GM18499 (cell line): ENCODE measurements around the gene ILF3.
A peak's percentile ranks its signal among the peaks of the same experiment; 100 is the strongest.

Experiments used
- ATAC-seq: cut with Tn5 transposase; IDR thresholded peaks from one replicate; pipeline ENCODE4 v1.9.1; 2021; ENCODE audit warnings: moderate number of reproducible peaks; ENCODE audit not compliant: insufficient read depth, unreplicated experiment

The ILF3 gene

GRCh38 chr19:10692673-10693264 lies 38.6 kb downstream of the ILF3 start:
- no peak for ATAC-seq

DNA sequence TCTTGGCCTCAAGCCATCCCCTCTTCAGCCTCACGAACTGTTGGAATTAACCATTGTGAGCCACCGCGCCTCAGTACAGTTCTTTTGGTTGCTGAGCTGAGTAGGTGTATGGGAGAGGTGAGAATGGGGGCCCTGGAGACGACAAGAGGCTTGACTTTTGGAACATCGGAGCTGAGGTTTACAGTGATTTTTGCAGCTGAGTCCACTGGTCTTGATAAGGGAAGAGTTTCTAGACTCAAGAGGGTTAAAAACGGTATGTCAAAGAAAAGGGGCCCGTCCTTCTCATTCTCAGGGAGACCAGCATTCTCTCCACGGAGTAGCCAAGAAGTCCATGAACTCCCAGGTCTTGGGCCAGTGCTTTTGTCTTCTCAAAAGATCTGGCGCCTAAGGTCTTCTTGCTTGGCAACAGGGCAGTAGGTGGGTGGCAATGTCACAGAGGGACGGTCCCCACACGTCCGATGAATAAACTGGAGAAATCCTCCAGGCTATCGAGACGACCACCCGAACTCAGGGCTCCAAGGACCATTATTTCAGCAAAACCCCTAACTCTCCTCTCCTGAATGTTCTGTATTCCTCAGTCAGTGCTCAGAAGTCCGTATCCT lies 40.7 kb downstream of the ILF3 start:
- no peak for ATAC-seq

DNA sequence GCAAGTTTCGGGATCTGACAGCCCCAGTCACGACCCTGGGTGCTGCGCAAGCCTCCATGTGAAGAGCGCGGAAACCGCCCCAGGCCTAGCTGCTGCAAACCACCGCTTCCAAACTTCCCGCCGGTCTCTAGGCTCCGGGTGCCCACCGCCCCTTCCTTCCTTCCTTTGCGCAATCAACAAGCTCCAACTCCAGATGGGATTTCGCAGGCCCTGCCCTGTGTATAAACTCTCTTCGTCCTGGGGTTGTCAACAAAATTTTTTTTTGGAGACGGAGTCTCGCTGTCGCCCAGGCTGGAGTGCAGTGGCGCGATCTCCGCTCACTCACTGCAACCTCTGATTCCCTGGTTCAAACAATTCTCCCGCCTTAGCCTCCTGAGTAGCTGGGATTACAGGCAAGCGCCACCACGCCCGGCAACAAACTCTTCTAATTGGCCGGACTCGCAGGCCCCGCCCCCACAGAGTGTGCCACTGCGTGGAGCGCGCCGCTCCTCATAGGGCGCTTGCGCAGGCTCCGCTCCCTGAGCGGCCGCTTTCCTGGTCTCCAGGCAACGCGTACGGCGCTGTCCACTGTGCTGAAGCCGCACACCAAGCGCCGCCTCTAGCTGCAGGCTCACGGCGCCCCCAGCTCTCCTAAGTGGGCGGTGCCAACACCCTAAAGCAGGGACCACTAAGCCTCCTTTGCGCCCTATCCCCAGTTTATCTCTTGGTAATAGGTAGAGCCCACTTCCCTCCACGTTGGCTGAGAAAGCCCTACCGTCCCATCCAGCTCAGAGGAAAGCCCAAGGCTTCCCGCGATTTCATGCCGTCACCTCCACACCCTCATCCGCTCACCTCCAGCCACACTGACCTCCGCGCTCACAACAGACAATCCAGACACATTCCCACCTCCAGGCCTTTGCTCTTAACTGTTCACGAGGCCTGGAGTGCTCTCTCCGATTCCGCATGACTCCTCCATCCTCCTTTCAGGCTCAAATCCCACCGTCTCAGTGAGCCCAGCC lies 41.6 kb downstream of the ILF3 start:
- ATAC-seq, result no peak

- no peak for ATAC-seq
Measured at GRCh38 chr19:10699650-10700335, 45.6 kb downstream of the ILF3 start.

GRCh38 chr19:10701955-10702525 lies 47.9 kb downstream of the ILF3 start:
- no peak for ATAC-seq

- ATAC-seq, result no peak
Measured at GRCh38 chr19:10706990-10707389, 52.8 kb downstream of the ILF3 start.

- no peak for ATAC-seq
Measured at GRCh38 chr19:10707440-10707839, 53.3 kb downstream of the ILF3 start.

GRCh38 chr19:10708291-10708690 lies 54.1 kb downstream of the ILF3 start:
- no peak for ATAC-seq

DNA sequence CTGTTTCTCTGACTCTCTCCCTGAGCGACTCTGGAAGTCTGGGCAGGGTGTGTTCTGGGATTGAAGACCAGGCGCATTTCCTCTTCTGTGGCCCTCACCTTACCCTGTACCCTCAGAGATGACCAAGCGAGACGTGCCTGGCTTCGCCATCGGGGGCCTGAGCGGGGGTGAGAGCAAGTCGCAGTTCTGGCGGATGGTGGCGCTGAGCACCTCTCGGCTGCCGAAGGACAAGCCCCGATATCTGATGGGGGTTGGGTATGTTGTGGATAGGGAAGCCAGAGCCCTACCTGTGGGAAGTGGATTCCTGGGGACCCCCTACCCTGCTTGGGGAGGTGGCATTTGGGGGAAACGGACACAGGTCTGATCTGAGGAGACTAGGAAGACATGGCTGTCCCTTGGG lies 57.9 kb downstream of the ILF3 start:
- no peak for ATAC-seq

DNA sequence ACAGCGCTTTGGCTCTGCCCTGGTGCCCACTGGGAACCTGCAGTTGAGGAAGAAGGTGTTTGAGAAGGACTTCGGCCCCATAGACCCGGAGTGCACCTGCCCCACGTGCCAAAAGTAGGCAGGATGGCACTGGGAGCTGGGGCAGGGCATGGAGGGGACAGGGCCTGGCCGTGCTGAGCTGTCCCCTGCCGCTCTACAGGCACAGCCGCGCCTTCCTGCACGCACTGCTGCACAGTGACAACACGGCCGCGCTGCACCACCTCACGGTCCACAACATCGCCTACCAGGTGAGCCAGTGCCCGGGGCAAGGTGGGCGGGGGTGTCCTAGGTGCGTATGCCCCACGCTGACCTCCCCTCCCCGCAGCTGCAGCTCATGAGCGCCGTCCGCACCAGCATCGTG lies 58.6 kb downstream of the ILF3 start:
- no peak for ATAC-seq

GRCh38 chr19:10713317-10713716 lies 59.2 kb downstream of the ILF3 start:
- no peak for ATAC-seq

DNA sequence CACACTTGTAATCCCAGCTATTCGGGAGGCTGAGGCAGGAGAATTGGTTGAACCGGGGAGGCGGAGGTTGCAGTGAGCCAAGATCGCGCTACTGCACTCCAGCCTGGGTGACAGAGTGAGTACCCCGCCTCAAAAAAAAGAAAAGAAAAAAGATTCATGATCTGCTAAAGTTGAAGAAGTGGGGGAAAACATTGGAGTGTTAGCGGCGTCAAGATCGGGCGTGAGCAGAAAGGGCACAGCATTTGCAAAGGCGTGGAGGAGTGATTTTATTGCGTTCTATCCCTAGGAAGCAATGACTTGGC lies 62.9 kb downstream of the ILF3 start:
- ATAC-seq, result no peak

DNA sequence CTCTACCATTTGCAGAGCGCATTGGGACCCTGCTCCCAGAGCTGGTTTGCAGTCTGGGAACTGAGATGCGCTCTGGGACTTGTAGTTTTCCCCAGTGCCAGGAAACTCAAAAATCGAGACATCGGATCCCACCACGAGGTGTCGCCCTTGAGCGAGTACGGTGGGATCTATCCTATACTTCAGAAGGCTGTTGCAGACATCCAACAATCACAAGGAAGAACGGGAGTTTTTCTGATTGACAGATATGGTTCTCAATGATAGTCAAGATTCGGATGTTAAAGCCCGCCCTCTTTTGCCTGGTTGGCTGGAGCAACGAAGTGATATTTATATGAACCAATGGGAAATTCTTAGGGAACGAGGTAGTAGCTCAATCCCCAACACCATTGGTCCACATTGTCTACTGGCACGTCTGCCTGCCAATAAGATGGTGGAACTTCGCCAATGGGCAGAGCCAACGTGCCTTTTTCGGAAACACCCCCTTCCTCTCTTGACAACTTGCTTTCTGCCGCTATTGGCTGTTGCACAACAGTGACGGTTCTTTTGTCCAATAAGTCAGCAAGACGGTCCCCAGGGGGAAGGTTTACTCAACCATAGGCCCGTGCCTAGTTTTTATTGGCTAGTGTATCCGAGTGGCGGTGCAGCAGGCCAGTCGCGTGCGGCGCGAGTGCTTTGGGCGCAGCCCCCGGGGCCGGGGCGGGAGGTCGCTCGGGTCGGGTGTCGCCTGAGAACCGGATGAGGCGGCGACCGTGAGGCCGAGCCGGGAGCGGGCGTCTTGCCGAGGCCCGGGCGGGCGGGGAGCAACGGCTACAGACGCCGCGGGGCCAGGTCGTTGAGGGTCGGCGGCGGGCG lies 63.4 kb downstream of the ILF3 start, which contains the start of gene DNM2:
TSS of gene DNM2 (plus strand) at position 724 of the 849 bp plus-strand sequence. CDS start 164 bp downstream, outside the sequence.
- peak; percentile 76 for ATAC-seq

DNA sequence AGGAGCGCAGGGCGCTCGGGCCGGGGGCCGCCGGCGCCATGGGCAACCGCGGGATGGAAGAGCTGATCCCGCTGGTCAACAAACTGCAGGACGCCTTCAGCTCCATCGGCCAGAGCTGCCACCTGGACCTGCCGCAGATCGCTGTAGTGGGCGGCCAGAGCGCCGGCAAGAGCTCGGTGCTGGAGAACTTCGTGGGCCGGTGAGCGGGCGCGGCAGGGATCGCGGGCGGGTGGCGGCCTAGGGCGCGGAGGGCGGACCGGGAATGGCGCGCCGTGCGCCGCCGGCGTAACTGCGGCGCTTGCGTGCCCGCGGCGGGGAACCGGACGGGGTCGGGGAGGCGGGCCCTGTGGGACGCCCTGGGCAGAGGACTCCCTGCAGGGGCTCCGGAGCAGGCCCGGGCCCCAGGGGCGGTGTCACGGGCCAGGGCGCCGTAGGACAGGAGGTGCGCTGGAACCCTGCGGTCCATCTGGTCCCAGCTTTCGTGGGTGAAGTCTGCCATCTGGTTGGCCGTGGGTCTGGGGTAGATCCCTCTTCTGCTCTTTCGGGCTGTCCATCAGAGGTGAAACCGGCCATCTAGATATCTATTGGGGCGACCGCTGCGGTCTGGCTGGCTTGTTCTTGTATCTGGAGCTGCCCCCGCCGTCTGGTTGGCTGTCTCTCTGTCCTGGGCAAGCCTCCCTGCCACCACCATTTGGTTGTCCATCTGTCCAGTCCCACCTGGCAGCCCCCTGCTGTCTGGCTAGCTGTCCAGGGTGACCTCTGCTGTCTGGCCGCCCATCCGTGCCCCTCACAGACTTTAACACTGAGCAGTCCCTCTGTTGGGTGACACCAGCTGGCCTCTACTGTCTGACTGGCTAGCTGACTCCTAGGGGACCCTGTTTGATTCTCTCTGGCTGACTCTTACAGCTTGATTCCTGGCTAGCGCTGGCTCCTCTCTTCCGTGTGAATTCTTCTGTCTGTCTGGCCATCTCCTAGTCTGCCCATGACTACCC lies 64.4 kb downstream of the ILF3 start:
- ATAC-seq, result no peak

DNA sequence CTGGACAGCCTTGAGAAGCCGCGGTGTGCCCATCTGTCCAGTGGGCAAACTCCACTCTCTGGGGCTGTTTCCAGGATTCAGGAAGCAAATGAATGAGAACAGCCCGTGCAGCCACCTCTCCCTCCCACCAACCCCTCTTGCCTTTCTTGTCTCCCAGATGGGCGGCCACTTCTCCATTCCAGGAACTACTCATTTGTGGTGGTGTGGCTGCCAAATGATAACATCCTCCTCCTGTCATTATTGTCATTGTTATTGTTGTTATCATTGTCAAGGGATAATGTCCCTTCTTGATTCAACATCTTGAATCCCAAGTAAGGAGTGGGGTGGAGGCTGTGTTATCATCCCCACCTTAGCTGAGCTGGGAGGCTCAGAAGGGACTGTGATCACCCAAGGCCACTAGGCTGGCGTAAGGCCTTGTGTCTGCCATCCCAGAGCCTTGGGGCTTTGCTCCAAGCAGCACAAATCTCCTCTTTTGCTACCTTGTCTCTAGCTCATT lies 65.4 kb downstream of the ILF3 start:
- no peak for ATAC-seq

- no peak for ATAC-seq
Measured at GRCh38 chr19:10720607-10721125, 66.5 kb downstream of the ILF3 start.

DNA sequence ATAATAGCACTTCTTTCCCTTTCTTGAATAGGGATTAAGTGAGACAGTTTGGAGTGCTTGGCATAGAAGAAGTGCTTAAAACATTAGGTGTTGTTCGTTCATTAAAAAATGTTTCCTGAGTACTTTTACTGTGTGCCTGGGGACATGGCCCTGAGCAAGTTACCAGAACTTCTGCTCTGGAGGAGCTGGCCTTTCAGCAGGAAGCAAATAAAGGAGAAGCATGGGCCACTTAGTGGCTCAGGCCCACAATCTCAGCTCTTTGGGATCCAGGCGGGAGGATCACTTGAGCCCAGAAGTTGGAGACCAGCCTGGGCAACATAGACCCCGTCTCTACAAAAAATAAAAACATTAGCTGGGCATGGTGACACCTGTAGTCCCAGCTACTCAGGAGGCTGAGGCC lies 69.4 kb downstream of the ILF3 start:
- ATAC-seq, result no peak

DNA sequence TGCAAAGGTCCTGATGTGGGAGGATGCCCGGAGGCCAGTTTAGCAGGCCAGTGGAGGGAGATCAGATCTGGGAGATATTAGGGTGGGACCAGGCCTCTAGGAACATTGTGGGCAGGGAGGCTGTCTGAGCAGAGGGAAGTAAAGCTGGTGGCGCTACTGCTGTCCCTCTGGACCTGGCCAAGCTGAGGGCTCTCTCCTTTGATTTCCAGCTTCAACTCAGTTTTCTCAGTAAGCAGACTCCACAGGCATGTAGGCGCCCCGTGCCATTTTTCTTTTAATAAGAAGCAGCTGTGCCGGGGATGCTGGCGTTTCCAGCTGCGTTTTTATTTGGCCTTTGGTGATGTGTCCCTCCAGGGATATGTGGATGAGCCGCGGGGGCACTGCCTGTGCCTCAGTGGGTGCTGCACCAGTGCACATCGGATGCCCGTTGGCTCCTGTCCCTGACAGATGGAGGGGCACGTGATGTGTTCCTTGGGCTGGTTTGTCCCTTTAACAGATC lies 70.5 kb downstream of the ILF3 start:
- ATAC-seq, result no peak
